Measurements from ENCODE around the gene DTD1.

- no peak for TF ChIP-seq CTCF (conservative IDR thresholded peaks at IDR 0.05; ENCODE audit: low read length)
- TF ChIP-seq EZH2phosphoT487 (IDR thresholded peaks at IDR 0.05; ENCODE audit: borderline replicate concordance, low read depth, low read length), result no peak
These were observed 27.3 kb downstream of the DTD1 start for GRCh38 chr20:18615020-18615650.
